Measurements from ENCODE around the gene INIP. TPM values are rescaled to one million over a fixed set of nuclear protein-coding genes. Genes with fewer than 3 reads are reported as not detected.

Gene INIP
- total and polyA plus RNA-seq, 11 donors = 4.3 to 18.2 (median 12.7) TPM

DNA sequence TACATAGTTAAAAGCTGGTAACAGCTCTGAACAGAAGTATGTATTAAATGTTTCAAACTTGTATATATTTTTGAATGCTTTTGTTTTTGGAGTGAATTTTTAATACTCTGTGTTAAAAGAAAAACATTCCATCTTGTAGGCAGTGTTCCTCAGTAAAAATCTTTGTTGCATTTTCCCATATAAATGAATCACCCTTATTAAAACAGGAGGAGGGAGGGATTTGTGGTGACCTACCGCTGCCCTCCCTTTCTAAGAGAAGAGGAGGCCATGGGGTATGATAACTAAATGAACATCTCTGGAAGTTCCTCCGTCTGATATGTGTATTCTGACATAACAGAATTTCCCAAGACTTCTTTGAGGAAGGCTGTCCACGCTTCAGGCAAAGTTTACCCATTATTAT, 53.4 kb downstream of the INIP start:
- TF ChIP-seq POLR2A (IDR thresholded peaks at IDR 0.05) = no peak
- TF ChIP-seq, protein P1, sequence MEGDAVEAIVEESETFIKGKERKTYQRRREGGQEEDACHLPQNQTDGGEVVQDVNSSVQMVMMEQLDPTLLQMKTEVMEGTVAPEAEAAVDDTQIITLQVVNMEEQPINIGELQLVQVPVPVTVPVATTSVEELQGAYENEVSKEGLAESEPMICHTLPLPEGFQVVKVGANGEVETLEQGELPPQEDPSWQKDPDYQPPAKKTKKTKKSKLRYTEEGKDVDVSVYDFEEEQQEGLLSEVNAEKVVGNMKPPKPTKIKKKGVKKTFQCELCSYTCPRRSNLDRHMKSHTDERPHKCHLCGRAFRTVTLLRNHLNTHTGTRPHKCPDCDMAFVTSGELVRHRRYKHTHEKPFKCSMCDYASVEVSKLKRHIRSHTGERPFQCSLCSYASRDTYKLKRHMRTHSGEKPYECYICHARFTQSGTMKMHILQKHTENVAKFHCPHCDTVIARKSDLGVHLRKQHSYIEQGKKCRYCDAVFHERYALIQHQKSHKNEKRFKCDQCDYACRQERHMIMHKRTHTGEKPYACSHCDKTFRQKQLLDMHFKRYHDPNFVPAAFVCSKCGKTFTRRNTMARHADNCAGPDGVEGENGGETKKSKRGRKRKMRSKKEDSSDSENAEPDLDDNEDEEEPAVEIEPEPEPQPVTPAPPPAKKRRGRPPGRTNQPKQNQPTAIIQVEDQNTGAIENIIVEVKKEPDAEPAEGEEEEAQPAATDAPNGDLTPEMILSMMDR (IDR thresholded peaks at IDR 0.05) = no peak
- ATAC-seq (no peak), DNase-seq (no peak)
- no peak overlapping the region for H3K4me3 ChIP-seq
- 86 to 94% (median 89%) methylated on average over 3 of the region's 3 CpGs for WGBS, 4 donors
- H3K36me3 ChIP-seq = peaks cover 0 to under 1% (median 0%) of the 10 kb centered on the region in 9 donors
- no peaks in the 10 kb centered on the region for H3K4me1 ChIP-seq
- H3K27me3 ChIP-seq = no peaks in the 10 kb centered on the region
- intact Hi-C loops (cut with DNase I) = no loop called here
- no peak overlapping the region for H3K27ac ChIP-seq
- H3K9me3 ChIP-seq = no peaks in the 10 kb centered on the region

DNA sequence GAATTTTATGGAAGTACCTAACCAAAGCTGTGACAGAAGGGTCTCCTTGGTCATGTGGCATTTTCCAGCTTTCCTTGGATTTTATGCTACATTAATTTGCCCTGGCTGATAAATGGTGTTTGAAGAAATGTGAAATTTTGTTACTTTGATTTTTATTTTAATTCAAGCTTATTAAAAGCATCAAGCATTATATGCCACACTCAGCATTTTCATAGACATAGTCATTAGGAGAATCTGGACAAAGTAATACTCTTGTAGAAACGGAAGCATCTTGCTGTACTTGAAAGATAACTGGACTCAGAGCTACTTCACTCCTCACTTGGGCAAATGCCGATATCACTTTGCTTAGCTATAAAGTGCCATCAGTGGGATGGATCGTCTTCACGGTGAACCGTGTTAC, 54.2 kb downstream of the INIP start:
- Histone ChIP-seq H3K36me3 (peaks cover 0 to 3% (median 0%) of the 10 kb centered on the region in 9 donors), H3K27me3 (no peaks in the 10 kb centered on the region), H3K4me1 (no peaks in the 10 kb centered on the region), H3K9me3 (no peaks in the 10 kb centered on the region), H3K4me3 (no peak overlapping the region), H3K27ac (no peak overlapping the region)
- ATAC-seq (no peak), DNase-seq (no peak)
- intact Hi-C loops (cut with DNase I) = no loop called here
- TF ChIP-seq, protein P1 (IDR thresholded peaks at IDR 0.05) = no peak
- no peak for TF ChIP-seq POLR2A (IDR thresholded peaks at IDR 0.05)
- WGBS, 4 donors = 93 to 96% (median 93%) methylated on average over 5 of the region's 5 CpGs

DNA sequence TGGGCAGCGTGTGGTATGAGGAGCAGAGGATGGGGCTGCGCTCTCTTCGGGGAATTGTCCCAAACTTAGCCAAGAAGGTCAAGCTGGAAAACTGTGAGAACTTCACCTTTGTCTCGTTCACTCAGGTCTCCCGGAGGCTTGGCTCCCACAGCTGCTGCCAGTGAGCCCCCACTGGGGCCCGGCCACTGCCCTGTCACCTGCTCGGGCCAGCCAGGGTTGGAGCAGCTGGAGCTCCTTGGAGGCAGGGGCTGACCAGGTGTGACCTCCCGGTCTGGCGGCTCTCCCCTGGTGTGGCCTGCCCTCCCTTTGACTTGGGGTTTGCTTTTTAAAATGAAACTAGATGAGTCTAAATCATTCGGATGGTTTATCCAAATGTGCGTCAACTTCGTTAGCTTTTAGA, 58.0 kb downstream of the INIP start:
- Histone ChIP-seq H3K9me3 (no peaks in the 10 kb centered on the region), H3K4me1 (no peaks in the 10 kb centered on the region)
- WGBS, 4 donors = 94 to 96% (median 95%) methylated on average over 12 of the region's 12 CpGs

DNA sequence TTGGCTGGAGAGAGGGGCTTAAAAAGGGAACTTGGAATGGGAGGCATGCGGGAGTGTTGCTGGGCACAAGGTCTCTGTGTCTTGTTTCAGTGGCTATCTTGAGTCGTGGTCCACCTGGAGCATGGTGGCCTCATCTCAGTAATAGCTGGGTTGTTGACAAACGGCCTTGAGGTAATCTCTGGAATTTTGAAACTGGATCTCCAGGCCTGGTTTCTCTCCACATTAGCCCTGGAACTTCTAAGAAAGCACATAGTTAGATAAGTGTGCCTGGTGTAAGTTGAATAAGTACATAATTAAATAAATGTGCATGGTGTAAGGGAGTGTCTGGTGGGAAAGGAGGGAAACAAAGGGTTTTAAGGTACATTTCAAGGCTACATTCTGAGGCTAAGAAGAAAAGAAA, 62.2 kb downstream of the INIP start:
- Histone ChIP-seq H3K36me3 (peaks cover 0 to 3% (median 0%) of the 10 kb centered on the region in 9 donors), H3K4me3 (no peak overlapping the region), H3K4me1 (no peaks in the 10 kb centered on the region), H3K27ac (no peak overlapping the region), H3K9me3 (peaks cover 0 to 3% (median 0%) of the 10 kb centered on the region in 12 donors), H3K27me3 (no peaks in the 10 kb centered on the region)
- intact Hi-C loops (cut with DNase I) = no loop called here
- TF ChIP-seq POLR2A (IDR thresholded peaks at IDR 0.05) = no peak
- TF ChIP-seq, protein P1 (IDR thresholded peaks at IDR 0.05) = no peak
- WGBS, 4 donors = 57 to 63% (median 60%) methylated on average over 3 of the region's 3 CpGs
- ATAC-seq (no peak), DNase-seq (no peak)

More for the DNA sequence above, 58.0 kb downstream of the INIP start:
- H3K4me3 ChIP-seq = no peak overlapping the region
- intact Hi-C loops (cut with DNase I) = no loop called here
- H3K36me3 ChIP-seq = peaks cover 0 to 3% (median 0%) of the 10 kb centered on the region in 9 donors
- no peak for DNase-seq
- no peaks in the 10 kb centered on the region for H3K27me3 ChIP-seq
- ATAC-seq = no peak
- H3K27ac ChIP-seq = no peak overlapping the region
- TF ChIP-seq, protein P1 (IDR thresholded peaks at IDR 0.05) = no peak
- no peak for TF ChIP-seq POLR2A (IDR thresholded peaks at IDR 0.05)

Data from heart left ventricle (tissue), 16 donors.